GM21723 (cell line): ENCODE data around the gene CPT1B.
"Not testable (repeated sequence)": the region's sequence is repeated elsewhere in the genome, so short reads cannot be mapped to it uniquely, and the experiment has no call there.

Experiments
- ATAC-seq: cut with Tn5 transposase; IDR thresholded peaks from one replicate; pipeline ENCODE4 v1.9.1; 2021; ENCODE audit warnings: mild to moderate bottlenecking, moderate library complexity; ENCODE audit not compliant: unreplicated experiment

The CPT1B gene

DNA sequence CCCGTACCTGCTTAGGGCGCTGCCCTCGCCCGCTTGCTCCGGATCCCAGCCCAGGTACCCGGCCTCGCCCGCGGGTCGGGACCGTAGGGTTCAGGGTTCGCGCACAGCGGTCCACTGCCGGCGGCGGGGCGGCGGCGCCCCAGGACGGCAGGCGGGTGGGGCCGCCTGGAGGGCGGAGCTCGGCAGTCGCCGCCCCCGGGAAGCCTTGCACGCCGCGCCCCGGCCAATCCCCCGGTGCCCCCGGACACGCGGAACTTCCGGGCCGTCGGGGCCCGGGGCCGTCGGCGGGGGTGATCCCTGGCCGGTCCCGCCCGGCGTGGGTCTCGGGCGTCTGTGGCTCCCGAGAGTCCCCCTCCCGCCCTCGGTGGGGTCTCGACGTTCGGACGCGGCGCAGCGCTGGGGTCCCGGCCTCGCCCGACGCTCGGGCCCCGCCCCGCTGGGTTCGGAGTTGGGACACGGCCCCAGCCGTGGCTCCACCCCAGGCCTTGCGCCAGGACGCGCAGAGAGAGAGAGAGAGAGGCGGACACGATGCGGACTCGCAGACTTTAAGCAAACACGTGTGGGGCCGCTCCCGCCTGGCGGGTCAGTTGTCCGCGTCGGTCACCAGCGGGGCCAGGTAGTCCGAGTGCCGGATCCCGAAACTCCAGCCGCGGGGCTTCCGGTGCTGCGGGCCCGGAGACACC lies 48.2 kb downstream of the CPT1B start, which contains the start of gene TYMP:
Gene TYMP (minus strand): TSS at position 116 of the 683 bp plus-strand sequence. CDS start 303 bp downstream, outside the sequence.
- peak; percentile 24 for ATAC-seq

DNA sequence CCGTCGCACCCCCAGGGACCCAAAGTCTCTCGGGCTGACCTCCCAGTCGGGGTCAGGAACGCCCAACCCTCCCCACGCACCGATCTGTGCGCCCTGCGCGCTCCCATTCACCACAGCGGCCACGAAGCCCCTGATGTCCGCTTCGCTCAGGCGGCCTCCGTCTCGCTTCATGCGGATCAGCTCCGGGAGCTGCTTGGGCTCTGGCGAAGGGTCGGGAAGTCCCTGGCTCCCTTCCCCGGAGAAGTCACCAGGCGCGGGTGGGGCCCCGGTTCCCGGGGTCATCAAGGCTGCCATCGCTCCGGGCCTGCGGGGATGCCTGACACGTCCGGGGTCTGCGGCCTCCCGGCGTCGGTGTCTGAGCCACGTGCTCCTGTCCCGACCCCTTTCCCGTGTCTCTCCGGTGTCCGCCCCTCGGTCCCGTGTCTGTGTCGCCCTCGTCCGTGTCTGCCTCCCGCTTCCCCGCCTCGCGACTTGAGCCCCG lies 48.8 kb downstream of the CPT1B start:
- ATAC-seq, result no peak

DNA sequence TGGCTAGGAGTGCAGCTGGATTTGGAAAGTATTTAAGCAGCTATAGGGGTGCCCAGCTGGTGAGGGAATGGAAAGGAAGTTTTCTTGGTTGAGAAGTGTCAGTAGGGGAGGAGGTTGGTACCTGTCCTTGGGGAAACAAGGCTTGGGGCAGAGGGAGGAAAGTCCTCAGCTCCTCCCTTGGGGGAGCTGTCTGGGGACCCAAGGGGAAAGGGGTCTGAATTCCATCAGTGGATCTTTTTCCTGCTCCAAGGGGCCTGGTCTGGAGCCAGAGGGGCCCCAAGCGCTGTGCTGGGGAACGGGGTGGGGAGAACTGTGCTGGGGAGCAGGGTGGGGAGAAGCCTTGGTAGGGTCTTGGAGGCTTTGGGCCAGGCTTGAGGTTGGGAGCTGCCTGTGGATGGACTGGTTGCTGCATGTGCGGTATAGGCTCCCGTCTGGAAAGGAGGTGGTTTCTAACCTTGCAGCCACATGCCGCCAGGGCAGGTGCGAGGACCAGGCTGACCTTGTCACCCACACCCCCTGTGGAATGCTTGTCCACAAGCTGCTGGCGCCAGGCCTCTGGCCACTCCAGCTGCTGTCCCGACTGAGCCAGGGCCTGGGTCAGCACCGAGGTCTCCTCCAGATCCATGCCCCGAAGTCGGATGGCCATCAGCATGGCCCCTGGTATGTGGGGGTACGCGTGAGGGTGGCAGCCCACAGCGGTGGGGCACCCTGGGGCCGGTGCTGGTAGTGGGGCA lies 49.4 kb downstream of the CPT1B start:
- no peak for ATAC-seq

DNA sequence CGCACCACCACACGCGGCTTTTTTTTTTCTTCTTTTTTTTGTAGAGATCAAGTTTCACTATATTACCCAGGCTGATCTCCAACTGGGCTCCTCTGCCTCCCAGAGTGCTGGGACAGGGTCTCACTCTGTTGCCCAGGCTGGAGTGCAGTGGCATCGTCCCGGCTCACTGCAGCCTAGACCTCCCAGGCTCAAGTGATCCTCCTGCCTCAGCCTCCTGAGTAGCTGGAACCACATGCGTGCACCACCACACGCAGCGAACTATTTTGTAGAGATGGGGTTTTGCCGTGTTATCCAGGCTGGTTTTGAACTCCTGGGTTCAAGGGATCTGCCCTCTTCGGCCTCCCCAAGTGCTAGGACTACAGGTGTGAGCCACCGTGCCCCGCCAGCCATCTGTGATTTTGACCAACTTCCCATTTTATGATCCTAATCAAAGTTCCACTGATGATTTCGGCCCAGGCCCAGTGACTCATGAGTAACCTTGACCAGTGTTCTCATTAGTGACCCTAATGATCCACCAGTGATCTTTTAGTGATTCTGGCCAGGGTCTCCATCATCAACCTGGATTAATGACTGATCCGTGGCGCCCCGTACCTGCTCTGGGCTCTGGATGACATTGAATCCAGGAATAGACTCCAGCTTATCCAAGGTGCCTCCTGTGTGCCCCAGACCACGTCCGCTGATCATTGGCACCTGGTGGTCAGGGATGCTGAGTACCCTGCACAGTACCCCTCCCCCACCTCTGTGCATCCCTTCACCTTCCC lies 50.1 kb downstream of the CPT1B start:
- no peak for ATAC-seq

DNA sequence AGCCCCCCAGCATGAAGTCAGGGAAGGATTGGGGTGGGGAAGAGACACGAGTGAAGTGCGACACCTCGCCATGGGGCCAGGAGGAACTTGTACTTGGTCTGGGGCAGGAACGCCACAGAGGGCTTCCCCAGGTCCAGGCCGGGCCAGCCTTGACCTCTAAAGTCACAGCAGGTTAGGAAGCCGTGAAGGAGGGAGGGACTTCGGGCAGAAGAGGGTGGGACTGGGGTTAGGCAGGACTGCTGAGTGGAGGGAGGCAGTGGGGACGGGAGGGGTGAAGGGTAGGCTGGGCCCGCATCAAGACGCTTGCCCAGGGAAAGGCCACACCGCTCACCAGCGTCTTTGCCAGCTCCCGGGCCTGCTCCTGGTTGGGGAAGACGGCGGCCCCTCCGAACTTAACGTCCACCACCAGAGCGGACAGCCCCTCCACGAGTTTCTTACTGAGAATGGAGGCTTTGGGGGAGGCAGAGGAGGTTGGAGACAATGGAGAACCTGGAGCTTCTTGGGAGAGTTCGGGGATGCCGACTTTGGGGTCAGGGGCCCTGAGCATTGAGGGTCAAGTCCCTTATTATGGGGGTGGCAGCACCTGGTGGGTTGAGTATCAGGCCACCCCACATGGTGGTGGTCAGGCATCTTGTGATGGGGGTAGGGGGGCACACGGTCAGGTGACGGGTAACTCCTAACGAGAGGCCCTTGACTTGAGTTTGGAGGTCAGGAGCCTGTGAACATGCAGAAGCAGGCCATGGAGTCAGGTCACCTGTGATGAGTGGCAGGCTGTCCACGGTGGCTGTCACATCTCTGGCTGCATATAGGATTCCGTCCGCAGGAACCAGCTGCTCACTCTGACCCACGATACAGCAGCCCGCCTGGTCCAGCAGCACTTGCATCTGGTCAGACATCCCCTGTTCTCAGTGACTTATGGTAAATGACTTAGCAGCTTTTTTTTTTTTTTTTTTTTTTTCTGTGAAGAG lies 51.1 kb downstream of the CPT1B start:
- ATAC-seq, result no peak

DNA sequence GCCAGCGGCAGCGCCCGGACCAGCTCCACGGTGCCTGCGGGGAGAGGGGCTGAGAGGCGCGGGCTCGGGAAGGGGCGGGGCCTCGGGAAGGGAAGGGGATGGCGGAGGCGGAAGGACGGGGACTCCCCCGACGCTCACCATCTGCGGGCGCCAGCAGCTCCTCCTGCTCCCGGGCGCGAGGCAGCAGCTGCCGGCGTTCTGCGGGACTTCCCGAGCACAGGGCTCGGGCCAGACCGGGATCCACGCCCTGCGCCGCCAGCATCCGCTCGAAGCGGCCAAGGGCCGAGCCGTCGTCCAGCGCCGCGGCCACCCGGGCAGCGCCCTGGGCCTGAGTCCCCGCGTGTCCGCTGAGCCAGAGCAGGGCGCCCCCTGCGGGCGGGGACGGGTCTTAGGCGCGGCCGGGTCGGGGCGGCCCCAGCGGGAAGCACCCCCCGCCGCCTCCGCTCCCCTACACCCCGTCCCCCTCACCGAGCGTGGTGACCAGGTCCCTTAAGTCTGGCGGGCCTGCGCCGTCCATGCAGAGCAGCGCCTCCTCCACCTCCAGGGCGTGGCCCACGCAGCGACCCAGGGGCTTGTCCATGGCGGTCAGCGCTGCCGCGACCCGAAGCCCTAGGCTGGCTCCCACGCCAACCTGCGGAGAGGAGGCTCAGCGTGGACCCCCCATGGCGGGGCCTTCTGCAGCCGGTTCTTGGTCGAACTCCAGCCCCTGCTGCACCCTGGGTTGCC lies 52.0 kb downstream of the CPT1B start:
- peak; percentile 36 for ATAC-seq

DNA sequence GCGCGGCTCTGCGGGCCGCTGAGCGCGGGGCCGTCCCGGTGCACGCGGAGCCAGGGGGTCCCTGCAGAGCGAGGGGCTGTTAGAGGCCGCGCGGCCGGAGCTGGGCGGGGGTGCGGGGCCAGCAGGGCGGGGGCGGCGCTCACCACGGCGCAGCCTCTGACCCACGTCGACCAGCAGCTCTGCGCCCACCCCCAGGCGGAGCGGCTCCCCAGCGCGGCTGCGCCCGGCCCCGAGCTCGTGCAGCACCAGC lies 52.4 kb downstream of the CPT1B start:
- ATAC-seq, result no peak

DNA sequence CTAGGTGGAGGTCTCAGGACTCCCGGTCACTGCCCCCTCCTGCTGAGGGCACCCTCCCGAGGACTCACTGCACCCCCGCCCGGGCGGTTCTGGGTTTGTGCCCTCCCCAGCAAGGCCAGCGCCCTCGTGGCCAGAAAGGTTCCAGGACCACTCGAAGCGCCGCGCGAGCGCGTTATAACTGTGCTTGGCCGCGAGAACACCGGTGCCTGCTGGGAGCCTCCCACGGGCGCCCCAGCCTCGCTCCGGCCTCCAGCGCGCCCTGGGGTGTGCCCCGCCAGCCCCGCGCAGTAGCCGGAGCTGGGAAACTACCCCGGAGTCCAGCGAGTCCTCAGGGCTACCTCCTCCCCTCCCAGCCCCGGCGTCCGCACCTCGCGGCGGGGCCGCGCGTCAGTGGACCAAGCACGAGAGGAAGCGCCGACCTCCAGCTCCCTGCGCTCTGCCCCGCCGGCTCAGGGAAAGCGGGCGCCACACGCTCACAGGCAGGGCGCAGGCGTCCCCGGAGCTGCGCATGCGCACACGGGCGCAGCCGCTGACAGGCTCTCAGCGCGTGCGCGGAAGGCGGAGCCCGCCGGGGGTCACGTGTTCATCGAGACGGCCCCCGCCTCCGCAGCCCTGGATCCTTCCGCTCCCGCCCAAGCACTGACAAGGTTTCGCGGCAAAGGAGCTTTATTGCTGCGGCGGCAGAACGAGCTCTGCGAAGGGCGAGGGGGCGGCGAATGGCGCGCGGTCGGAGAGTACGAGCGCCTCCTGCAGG lies 52.9 kb downstream of the CPT1B start, which contains the start of gene SCO2:
Gene SCO2 (minus strand): TSS at position 495 of the 754 bp plus-strand sequence. CDS start 1,187 bp downstream, outside the sequence.
- peak; percentile 31 for ATAC-seq

DNA sequence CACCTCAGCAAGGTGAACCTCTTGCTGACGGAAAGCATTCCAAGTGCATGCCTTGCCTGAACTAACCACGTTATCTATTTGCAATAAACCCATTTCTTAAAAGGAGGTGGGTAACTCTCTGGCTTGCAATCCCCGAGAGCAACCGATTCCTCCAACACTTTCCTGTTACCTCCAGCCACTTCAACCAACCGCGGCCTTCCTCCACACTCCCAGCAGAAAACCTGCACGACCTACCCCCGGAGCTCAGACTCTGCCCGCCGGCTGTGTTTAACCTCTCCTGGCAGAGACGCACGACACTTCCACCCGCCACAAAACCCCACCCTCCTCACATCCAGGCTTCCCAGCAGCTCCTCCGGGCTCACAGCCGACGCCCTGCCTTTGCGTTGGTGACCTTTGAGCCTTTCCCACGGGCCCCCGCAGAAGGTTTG lies 53.5 kb downstream of the CPT1B start:
- ATAC-seq, result no peak

DNA sequence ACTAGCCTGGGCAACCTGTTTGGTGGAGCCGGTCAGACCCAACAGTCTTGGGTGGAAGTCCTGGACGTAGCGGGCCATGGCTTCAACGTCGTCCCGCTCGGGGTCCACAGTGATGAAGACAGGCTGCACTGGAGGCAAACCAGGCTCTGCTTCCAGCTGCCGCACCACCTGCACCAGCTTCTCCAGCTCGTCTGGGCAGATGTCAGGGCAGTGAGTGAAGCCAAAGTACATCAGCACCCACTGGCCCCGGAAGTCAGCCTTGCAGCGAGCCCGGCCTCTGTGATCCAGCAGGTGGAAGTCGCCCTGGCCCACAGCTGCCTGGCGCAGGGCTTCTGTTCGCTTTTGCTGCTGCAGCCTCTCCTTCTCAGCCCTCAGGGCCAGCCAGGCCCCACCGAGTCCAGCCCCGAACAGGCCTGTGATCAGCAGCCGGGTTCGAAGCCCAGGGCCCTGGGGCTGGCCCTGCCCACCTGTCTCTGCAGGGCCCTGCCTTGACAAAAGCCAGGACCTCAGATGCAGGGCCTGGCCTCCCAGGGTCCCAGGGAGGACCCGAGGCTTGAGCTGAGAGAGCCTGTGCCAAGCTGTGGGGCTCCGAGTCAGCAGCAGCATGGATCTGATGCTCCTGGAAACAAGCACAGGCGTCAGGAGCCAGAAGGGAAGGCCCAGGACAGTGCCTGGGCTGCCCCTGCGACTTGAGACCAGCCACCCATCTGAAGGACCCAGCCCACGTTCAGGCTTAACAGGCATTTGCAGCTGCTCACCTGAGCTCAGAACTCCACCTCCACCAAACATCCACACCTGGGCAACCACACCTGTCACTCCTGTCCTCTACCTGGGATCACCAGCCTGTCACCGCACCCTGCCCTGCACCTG lies 54.2 kb downstream of the CPT1B start:
- no peak for ATAC-seq

DNA sequence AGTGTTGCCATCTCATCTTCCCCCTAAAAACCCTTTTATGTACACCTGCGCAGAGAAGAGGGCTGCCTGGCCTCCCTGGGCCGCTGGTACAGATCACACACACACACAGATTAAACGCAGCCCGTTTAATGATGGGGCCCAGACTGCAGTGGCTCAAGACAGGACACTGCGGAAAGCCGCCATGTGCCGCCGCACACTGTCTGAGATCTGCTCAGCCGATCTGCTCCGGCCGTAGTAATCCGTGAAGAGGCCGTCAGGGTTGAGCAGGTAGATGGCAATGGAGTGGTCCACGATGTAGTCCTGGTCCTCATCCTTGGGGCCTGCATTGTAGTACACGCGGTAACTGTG lies 54.8 kb downstream of the CPT1B start:
- no peak for ATAC-seq

DNA sequence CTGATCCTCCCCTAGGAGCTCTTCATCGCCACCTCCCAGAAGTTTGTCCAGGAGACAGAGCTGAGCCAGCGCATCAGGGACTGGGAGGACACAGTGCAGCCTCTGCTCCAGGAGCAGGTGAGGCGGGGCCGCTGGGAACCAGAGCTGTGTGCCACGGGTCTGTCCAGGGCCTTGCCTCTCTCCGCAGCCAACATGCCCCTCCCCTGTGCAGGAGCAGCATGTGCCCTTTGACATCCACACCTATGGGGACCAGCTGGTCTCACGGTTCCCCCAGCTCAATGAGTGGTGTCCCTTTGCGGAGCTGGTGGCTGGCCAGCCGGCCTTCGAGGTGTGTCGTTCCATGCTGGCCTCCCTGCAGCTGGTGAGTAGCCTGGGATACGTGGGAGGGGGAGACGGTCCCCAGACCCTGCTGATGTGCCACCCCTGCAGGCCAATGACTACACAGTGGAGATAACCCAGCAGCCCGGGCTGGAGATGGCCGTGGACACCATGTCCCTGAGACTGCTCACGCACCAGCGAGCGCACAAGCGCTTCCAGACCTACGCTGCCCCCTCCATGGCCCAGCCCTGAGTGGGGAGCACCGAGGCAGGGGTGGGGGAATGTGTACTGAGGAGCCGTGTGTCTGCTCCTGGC lies 55.3 kb downstream of the CPT1B start:
- ATAC-seq, result no peak

DNA sequence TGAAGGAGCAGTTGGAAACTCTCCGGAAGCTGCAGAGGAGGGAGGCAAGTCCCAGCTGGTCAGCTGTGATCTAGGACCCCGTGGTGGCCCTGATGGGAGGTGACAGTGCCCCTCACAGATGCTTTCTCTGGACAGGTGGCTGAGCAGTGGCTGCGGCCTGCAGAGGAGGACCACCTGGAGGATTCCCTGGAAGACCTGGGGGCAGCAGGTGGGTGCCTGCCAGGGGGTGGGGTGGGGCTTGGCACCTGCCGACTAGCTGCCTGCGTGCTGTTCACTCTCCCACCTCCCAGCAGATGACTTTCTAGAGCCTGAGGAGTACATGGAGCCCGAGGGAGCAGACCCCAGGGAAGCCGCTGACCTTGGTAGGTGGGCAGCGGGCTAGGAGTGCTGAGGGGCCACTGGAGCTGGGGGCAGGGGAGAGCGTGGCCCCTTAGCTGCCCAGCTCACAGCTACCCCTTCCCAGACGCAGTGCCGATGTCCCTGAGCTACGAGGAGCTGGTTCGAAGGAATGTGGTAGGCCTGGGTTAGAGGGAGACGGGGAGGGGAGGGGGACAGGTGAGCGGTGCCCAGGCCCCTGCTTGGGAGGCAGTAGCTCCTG lies 55.9 kb downstream of the CPT1B start:
- ATAC-seq, result no peak

DNA sequence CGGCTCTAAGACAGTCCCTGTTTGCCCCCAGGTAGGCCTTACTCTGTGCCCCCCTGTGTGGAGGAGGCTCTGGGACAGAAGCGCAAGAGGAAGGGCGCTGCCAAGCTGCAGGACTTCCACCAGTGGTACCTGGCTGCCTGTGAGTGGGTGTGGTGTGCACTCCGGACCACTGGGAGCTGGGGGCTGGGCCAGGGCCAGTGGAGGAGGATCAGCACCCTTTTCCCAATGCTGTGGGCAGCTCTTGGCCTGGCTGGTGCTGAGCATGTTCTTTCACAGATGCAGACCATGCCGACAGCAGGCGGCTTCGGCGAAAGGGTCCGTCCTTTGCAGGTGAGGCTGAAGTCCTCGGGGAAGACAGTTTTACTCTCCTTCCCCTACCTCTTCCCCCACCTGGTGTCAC lies 56.5 kb downstream of the CPT1B start:
- no peak for ATAC-seq

DNA sequence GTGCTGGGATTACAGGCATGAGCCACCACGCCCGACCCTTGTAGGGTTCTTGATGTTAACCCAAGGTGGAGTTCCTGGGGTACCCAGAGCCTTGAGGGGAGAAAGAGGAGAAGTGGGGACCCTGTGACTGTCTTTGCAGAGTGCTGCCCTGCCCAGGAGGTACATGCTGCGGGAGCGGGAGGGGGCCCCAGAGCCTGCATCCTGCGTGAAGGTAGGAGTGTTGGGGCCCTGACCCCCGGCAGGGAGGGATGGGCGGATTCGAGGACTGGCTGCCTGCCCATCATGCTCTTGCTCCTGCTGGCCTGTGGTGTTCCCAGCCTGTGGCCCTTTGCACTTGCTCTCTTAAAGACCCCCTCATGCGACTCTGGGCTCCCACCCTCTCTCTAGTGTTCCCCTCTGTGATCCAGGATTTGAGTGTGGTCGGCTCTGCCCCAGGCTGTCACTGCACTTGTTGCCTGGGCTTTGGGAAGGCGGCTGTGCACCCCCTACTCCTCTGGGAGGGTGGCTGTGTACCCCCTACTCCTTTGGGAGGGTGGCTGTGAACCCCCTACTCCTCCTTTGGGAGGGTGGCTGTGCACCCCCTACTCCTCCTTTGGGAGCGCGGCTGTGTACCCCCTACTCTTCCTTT lies 57.3 kb downstream of the CPT1B start:
- no peak for ATAC-seq

DNA sequence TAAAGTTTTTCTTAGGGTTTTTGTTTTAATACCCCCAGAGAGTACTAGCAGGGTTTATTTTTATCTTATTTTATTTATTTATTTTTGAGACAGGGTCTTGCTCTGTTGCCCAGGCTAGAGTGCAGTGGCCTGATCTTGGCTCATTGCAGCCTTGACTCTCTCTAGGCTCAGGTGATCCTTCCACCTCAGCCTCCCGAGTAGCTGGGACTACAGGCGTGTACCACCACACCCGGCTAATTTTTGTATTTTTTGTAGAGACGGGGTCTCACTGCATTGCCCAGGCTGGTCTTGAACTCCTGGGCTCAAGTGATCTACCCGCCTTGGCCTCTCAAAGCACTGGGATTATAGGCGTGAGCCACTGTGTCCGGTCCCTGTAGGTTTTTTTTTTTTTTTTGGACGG lies 58.0 kb downstream of the CPT1B start:
- not testable (repeated sequence) for ATAC-seq

DNA sequence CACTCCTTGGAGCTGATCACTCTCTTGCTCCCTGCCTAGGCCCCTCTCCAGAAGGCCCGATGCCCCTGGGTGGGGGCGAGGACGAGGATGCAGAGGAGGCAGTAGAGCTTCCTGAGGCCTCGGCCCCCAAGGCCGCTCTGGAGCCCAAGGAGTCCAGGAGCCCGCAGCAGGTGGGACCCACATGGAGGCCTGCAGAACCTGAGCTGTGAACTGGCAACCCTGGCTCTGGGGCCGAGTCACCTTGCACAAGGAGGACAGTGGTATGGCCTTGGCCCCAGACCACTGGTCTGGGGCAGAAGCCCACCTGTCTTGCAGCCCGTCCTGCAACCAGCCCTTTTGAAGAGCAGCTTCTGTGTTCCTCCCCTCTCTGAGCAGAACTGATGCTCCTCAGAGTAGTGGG lies 59.1 kb downstream of the CPT1B start:
- ATAC-seq, result no peak
